Central memory CD8-positive, alpha-beta T cell (primary cell): Measurements from ENCODE around the gene SLC27A3.
"Not testable (repeated sequence)": the region's sequence is repeated elsewhere in the genome, so short reads cannot be mapped to it uniquely, and the experiment has no call there.

ENCODE experiments used
- ATAC-seq: fragments of 150-1000 bp; cut with Tn5 transposase; replicated peaks from 2 replicates; pipeline ENCODE4 v1.10.0; 2022; ENCODE audit warnings: mild to moderate bottlenecking, moderate FRiP score, moderate number of reproducible peaks; ENCODE audit not compliant: poor library complexity, severe bottlenecking; ENCODE audit errors: extremely low read depth
- DNase-seq, 2 donors: peaks; one replicate each; pipeline ENCODE4 v3.0.0; 2021; ENCODE audit warnings: low spot score in 2 of 2
- H3K27ac Mint-ChIP-seq: one replicate; pipeline ENCODE4 v1.8.0; 2022; ENCODE audit warnings: low read depth, mild to moderate bottlenecking, moderate library complexity, mixed read lengths
- H3K27me3 Mint-ChIP-seq: one replicate; pipeline ENCODE4 v1.8.0; 2022; ENCODE audit warnings: mixed read lengths
- H3K36me3 Mint-ChIP-seq: one replicate; pipeline ENCODE4 v1.8.0; 2022; ENCODE audit warnings: mild to moderate bottlenecking, moderate library complexity, mixed read lengths; ENCODE audit not compliant: insufficient read depth
- H3K4me1 Mint-ChIP-seq: one replicate; pipeline ENCODE4 v1.8.0; 2022; ENCODE audit warnings: mixed read lengths
- H3K4me3 Mint-ChIP-seq: one replicate; pipeline ENCODE4 v1.8.0; 2022; ENCODE audit warnings: mild to moderate bottlenecking, moderate library complexity, mixed read lengths
- H3K9me3 Mint-ChIP-seq: one replicate; pipeline ENCODE4 v1.8.0; 2022; ENCODE audit warnings: mixed read lengths

SLC27A3 gene

DNA sequence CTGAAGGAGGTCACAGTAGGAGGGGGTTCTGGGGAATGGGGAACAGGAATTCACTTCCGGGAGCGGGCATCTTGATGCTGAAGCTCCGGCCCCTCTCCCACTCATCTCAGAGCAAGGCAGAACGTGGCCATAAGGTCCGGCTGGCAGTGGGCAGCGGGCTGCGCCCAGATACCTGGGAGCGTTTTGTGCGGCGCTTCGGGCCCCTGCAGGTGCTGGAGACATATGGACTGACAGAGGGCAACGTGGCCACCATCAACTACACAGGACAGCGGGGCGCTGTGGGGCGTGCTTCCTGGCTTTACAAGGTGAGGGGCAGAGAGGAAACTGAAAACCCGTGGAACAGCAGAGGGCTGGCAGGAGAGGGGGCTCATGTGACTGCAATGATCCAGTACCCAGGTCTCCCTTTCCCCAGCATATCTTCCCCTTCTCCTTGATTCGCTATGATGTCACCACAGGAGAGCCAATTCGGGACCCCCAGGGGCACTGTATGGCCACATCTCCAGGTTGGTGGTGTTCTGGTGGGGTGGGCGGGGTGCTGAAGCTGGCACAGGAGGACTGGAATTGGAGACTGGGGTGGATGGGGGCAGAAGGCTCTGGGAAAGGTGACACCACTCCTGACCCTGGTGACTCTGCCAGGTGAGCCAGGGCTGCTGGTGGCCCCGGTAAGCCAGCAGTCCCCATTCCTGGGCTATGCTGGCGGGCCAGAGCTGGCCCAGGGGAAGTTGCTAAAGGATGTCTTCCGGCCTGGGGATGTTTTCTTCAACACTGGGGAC is 3.0 kb downstream of the SLC27A3 start:
- no peaks in the 10 kb centered on the region for H3K27me3 Mint-ChIP-seq
- peaks cover 8% of the 10 kb centered on the region for H3K36me3 Mint-ChIP-seq
- no peaks in the 10 kb centered on the region for H3K9me3 Mint-ChIP-seq
- peaks cover 40% of the 10 kb centered on the region for H3K4me1 Mint-ChIP-seq
- H3K27ac Mint-ChIP-seq = peak overlapping the region; percentile 73
- DNase-seq (no peak), ATAC-seq (no peak)
- no peak overlapping the region for H3K4me3 Mint-ChIP-seq

DNA sequence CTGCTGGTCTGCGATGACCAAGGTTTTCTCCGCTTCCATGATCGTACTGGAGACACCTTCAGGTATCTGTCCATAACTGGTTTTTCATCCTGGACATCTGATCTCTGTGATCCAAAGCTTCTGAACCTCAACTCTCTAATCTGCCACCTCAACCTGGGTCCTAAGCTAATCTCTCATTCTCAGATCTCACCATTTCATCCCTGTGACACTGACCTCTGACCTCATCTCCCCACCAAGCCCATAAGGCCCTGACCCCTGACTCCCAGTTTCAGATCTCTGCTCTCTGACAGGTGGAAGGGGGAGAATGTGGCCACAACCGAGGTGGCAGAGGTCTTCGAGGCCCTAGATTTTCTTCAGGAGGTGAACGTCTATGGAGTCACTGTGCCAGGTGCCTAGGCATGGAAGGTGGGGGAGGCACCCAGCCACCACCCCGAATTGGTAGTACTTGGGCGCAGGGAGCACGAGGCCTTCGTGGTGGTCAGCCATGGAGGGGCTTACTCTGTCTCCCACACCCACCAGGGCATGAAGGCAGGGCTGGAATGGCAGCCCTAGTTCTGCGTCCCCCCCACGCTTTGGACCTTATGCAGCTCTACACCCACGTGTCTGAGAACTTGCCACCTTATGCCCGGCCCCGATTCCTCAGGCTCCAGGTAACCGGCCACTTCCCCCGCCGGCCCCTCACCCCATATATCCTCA is 3.8 kb downstream of the SLC27A3 start:
- Mint-ChIP-seq H3K4me1 (peaks cover 34% of the 10 kb centered on the region), H3K36me3 (peaks cover 8% of the 10 kb centered on the region), H3K4me3 (no peak overlapping the region)

DNA sequence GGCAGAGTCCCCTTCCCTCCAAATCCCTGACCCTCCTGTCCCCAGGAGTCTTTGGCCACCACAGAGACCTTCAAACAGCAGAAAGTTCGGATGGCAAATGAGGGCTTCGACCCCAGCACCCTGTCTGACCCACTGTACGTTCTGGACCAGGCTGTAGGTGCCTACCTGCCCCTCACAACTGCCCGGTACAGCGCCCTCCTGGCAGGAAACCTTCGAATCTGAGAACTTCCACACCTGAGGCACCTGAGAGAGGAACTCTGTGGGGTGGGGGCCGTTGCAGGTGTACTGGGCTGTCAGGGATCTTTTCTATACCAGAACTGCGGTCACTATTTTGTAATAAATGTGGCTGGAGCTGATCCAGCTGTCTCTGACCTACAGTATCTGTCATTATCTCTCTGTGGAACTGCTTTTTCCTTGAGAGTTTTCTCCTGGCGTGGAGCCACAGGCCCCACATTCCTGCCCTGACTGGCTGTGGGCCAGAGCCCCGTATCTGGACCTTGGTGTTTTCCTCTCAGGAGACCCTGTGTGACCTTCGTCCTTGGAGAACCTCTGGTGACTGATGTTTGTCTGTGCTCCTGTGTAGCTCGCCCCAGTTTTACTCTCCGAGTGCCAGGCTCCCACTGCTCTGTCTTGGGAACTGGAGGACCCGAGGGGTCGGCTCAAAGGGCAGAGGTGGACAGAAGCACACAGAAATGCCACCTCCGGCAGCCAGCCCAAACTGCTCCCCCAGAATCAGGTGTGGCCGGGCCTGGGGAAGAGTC is 4.8 kb downstream of the SLC27A3 start:
- H3K36me3 Mint-ChIP-seq = peaks cover 11% of the 10 kb centered on the region
- no peaks in the 10 kb centered on the region for H3K9me3 Mint-ChIP-seq
- H3K4me1 Mint-ChIP-seq = peaks cover 25% of the 10 kb centered on the region
- H3K4me3 Mint-ChIP-seq = no peak overlapping the region
- no peak for DNase-seq
- no peak for ATAC-seq
- no peaks in the 10 kb centered on the region for H3K27me3 Mint-ChIP-seq
- no peak overlapping the region for H3K27ac Mint-ChIP-seq

More for the DNA sequence above, 3.8 kb downstream of the SLC27A3 start:
- DNase-seq = no peak
- Mint-ChIP-seq H3K27ac (peak overlapping the region; percentile 52), H3K27me3 (no peaks in the 10 kb centered on the region), H3K9me3 (no peaks in the 10 kb centered on the region)
- no peak for ATAC-seq

DNA sequence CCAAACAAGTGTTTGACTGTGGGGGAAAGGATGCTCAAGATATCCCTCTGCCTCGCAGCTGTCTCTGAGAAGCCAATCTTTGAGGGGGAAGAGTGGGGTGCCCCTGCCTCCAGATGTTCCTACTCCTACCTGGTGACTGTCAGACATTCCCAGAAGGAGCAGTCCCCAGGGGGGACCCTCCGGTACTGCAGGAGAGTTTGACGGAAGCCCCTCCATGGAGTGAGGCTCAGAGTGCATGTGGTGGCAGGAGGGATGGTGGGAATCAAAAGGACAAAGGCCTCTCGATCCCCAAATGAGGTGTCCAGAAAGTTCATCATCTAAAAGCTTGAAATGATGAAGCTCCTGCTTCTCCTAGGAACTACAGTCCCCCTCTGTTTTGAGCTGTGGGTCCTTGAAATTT is 5.3 kb downstream of the SLC27A3 start:
- H3K4me1 Mint-ChIP-seq = peaks cover 24% of the 10 kb centered on the region
- H3K27me3 Mint-ChIP-seq = no peaks in the 10 kb centered on the region
- H3K4me3 Mint-ChIP-seq = no peak overlapping the region
- ATAC-seq = no peak
- H3K9me3 Mint-ChIP-seq = no peaks in the 10 kb centered on the region
- no peak overlapping the region for H3K27ac Mint-ChIP-seq
- no peak for DNase-seq
- H3K36me3 Mint-ChIP-seq = peaks cover 12% of the 10 kb centered on the region

DNA sequence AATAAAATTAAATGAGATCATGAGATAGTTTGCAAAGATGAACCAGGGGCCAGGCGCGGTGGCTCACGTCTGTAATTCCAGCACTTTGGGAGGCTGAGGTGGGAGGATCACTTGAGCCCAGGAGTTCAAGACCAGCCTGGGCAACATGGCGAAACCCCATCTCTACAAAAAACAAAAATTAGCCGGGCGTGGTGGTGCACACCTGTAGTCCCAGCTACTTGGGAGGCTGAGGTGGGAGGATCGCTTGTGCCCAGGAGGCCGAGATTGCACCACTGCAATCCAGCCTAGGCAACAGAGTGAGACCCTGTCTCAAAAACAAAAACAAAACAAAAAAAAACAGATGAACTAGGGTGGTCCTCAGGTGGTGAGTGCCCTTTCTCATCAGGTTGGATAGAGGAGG is 7.4 kb downstream of the SLC27A3 start:
- not testable (repeated sequence) for H3K9me3 Mint-ChIP-seq, H3K4me1 Mint-ChIP-seq, H3K27me3 Mint-ChIP-seq, ATAC-seq, DNase-seq
- H3K36me3 Mint-ChIP-seq = peaks cover 12% of the 10 kb centered on the region
- peak overlapping the region; percentile 25 for H3K27ac Mint-ChIP-seq
- H3K4me3 Mint-ChIP-seq = peak overlapping the region; percentile 84

DNA sequence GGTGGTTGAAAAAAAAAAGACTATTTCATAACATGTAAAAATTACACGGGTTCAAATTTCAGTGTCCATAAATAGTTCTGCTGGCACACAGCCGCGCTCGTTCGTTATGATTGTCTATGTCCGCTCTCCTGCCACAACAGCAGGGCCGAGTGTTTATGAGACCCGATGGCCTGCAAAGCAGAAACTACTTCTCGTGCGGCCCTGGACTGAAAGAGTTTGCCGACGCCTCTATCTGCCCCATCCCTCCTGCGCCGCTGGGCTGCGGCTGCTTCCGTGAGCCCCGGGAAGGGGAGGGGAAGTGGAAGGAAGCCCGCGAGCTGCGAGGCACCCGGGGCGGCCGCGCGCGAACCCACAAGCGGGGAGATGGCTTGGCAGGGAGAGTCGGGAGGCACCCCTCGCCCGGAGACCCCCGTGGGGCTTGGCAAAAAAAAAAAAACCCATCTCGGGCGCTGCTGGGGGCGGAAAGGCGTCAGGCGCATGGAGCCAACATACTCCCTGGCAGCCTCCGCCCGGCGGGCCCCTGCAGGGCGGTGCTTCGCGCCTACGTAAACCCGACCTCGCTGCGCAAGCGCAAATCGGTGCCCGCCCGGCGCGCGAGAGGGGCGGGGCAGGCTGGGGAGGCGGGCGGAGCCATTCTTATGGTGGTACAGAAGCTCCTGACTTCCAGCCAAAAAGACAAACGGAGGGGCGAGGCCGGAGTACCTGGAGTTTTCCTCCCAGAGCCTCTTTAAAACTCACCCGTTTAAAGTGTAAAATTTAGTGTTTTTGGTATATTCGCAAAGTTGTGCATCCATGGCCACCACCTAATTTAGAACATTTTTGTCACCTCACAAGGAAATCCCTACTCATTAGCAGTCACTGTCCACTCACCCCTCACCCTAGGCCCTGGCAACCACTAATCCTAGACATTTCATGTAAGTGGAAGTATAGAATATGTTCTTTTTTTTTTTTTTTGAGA is 8.3 kb downstream of the SLC27A3 start:
- H3K4me1 Mint-ChIP-seq = peaks cover 5% of the 10 kb centered on the region
- H3K36me3 Mint-ChIP-seq = peaks cover 11% of the 10 kb centered on the region
- H3K27ac Mint-ChIP-seq = peak overlapping the region; percentile 84
- peak overlapping the region; percentile 84 for H3K4me3 Mint-ChIP-seq
- no peaks in the 10 kb centered on the region for H3K9me3 Mint-ChIP-seq
- peak; percentile 86 for DNase-seq
- peak; percentile 94 for ATAC-seq
- peaks cover 13% of the 10 kb centered on the region for H3K27me3 Mint-ChIP-seq

DNA sequence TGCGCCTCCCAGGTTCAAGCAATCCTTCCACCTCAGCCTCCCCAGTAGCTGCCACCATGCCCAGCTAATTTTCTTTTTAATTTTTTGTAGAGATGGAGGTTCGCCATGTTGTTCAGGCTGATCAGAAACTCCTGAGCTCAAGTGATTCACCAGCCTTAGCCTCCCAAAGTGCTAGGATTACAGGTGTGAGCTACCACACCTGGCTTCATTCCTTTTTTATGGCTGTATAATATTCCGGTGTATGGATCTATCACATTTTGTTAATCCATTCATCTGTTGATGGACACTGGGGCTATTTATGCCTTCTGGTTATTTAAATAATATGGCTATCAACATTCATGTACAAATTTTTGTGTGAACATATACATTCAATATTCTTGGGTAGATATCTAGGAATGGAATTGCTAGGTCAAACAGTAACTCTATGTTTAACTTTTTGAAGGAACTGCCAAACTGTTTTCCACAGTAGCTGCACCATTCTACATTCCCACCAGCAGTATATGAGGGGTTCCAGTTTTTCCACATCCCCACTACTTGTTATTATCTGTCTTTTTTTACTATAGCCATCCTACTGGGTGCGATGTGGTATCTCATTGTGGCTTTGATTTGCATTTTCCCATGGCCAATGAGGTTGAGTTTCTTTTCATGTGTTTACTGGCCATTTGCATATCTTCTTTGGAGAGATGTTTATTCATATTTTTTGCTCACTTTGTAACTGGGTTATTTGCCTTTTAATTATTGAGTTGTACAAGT is 11.0 kb downstream of the SLC27A3 start:
- Mint-ChIP-seq H3K9me3 (no peaks in the 10 kb centered on the region), H3K27ac (no peak overlapping the region), H3K4me1 (peaks cover 19% of the 10 kb centered on the region), H3K27me3 (peaks cover 33% of the 10 kb centered on the region), H3K36me3 (peaks cover 6% of the 10 kb centered on the region), H3K4me3 (no peak overlapping the region)
- DNase-seq = no peak
- no peak for ATAC-seq

DNA sequence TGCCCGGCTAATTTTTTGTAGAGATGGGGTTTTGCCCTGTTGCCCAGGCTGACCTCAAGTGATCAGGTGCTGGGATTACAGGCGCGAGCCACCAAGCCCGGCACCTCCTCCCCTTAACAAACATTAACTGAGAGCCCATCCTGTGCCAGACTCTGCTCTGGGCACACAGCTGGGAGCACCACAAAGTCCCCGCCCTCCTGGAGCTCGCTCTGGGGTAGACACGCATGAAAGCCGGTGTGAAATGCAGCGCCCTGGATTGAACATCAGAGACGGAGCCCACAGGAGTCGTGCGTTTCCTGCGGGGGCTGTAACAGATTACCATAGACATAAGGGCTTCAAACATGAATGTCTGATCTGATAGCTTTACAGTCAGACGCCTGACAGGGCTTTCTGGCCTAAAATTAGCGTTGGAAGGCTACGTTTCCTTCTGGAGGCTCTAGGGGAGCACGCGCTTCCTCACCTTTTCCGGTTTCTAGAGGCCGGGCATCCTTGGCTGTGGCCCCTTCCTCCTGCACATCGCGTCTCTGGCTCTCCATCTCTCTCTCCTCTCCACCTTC is 14.3 kb downstream of the SLC27A3 start:
- ATAC-seq = no peak
- no peaks in the 10 kb centered on the region for H3K9me3 Mint-ChIP-seq
- H3K4me1 Mint-ChIP-seq = peaks cover 17% of the 10 kb centered on the region
- peaks cover 33% of the 10 kb centered on the region for H3K27me3 Mint-ChIP-seq
- no peak overlapping the region for H3K27ac Mint-ChIP-seq
- no peak for DNase-seq
- peaks cover 3% of the 10 kb centered on the region for H3K36me3 Mint-ChIP-seq
- no peak overlapping the region for H3K4me3 Mint-ChIP-seq

DNA sequence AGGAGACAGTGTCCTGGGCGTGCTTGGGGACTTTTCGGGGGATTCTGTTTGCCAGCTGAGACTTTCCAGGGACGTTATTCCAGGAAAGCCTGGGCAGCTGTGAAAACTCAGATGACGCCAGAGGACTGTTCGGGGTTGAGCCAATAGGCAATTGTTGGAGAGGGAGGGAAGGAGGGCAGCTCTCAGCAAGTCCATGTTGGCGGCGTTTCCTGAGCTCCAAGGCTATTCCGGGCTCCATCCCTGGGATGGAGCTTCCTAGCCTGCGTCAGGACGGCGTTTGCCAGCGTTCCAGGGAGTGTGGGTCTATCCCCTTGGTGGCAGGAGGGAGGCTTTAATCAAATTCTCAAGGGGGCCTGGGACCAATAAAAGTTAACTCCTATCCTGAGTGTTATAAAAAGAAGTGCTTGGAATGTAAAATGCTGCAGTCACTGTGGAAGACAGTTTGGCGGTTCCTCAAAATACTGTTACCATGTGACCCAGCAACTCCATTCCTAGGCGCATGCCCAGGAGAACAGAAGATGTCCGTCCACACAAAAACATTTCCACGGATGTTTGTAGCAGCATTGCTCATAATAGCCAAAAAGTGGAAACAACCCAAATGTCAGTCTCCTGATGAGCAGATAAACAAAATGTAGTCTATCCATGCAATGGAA is 15.2 kb downstream of the SLC27A3 start:
- DNase-seq = no peak
- Mint-ChIP-seq H3K27ac (no peak overlapping the region), H3K4me3 (no peak overlapping the region), H3K9me3 (no peaks in the 10 kb centered on the region), H3K27me3 (peaks cover 33% of the 10 kb centered on the region), H3K4me1 (peaks cover 21% of the 10 kb centered on the region), H3K36me3 (peaks cover 2% of the 10 kb centered on the region)
- no peak for ATAC-seq

DNA sequence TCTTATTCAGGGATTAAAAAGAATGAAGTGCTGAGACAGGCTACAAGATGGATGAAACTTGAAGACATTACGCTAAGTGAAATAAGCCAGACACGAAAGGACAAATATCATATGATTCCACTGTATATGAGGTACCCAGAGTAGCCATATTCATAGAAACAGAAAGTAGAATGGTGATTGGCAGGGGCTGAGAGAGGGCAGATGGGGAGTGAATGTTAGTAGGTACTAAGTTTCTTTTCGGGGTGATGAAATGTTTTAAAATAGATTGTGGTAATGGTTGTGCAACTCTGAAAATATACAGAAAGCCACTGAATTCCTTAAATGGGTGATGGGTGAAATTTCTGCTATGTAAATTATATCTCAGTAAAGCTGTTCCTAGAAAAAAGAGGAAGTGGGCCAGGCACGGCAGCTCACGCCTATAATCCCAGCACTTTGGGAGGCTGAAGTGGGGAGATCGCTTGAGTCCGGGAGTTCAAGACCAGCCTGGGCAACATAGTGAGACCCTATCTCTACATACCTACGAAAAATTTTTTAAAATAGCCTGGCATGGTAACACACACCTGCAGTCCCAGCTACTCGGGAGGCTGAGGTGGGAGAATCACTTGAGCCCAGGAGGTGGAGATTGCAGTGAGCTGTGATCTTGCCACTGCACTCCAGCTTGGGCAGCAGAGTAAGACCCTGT is 15.9 kb downstream of the SLC27A3 start:
- Mint-ChIP-seq H3K4me3 (no peak overlapping the region), H3K9me3 (no peaks in the 10 kb centered on the region), H3K4me1 (peaks cover 21% of the 10 kb centered on the region), H3K36me3 (peaks cover 2% of the 10 kb centered on the region), H3K27me3 (peaks cover 33% of the 10 kb centered on the region), H3K27ac (no peak overlapping the region)
- ATAC-seq (peak; percentile 64), DNase-seq (no peak)
